Measurements from ENCODE around the gene DIP2A.
"Not testable (repeated sequence)": the region's sequence is repeated elsewhere in the genome, so short reads cannot be mapped to it uniquely, and the experiment has no call there.

DIP2A gene

DNA sequence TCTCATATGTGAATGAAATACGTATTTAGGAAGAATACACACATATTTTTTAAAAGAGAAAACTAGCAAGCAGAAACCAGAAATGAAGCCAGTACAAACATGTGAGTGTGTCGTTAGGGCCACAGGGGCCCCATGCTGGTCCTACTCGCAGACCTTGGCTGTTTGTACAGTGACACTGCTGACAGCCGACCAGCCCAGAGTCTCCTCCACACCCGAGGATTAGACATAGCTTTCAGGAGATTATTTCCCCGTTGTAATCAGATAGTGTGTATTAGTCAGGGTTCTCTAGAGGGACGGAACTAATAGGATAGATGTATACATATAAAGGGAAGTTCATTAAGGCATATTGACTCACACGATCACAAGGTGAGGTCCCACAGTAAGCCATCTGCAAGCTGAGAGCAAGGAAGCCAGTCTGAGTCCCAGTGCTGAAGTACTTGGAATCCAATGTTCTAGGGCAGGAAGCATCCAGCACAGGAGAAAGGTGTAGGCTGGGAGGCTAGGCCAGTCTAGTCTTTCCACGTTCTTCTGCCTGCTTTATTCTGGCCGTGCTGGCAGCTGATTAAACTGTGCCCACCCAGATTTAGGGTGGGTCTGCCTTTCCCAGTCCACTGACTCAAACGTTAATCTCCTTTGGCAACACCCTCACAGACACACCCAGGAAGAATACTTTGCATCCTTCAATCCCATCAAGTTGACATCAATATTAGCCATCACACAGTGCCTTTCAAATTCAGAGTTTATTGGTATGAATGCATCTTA is 51.2 kb downstream of the DIP2A start:
- peaks cover 64% of the 10 kb centered on the region for H3K36me3 Mint-ChIP-seq (ENCODE audit: insufficient read depth)

DNA sequence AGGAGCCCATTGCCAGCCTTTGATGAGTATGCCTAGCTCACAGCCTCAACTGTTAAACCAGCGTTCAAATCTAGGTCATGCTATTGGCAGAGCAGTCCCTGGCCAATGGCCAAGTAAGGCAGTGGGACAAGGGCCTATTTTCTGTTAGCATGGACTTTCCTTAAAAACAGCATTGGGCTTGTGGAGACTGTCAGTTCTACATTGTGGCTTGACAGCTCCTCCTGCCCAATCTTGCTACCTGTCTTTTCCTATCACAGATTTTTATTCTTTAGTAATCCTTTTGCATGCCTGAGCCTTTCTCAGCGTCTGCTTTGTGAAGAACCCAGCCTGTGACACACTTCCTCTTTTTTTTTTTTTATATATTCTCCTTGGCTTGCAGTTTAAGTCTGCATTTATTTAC is 56.4 kb downstream of the DIP2A start:
- Mint-ChIP-seq H3K36me3 (ENCODE audit: insufficient read depth) (peaks cover 70% of the 10 kb centered on the region), H3K9me3 (no peaks in the 10 kb centered on the region), H3K4me3 (peak overlapping the region in 1 of 2 donors; percentile 59), H3K4me1 (ENCODE audit: low read depth in 2 of 2) (peaks cover 17 to 22% of the 10 kb centered on the region in 2 donors), H3K27me3 (no peaks in the 10 kb centered on the region), H3K27ac (peak overlapping the region in 1 of 2 donors; percentile 89)
- DNase-seq (peak in 2 of 3 experiments; percentile 58 to 61), ATAC-seq (replicated peaks) (peak; percentile 90)

More for the DNA sequence above, 51.2 kb downstream of the DIP2A start:
- peaks cover 0 to 1% of the 10 kb centered on the region in 2 donors for H3K4me1 Mint-ChIP-seq (ENCODE audit: low read depth in 2 of 2)
- H3K9me3 Mint-ChIP-seq = no peaks in the 10 kb centered on the region
- H3K27me3 Mint-ChIP-seq = no peaks in the 10 kb centered on the region
- peak overlapping the region in 1 of 2 donors; percentile 17 for H3K27ac Mint-ChIP-seq
- ATAC-seq (replicated peaks) = no peak
- H3K4me3 Mint-ChIP-seq = no peak overlapping the region
- DNase-seq = no peak

DNA sequence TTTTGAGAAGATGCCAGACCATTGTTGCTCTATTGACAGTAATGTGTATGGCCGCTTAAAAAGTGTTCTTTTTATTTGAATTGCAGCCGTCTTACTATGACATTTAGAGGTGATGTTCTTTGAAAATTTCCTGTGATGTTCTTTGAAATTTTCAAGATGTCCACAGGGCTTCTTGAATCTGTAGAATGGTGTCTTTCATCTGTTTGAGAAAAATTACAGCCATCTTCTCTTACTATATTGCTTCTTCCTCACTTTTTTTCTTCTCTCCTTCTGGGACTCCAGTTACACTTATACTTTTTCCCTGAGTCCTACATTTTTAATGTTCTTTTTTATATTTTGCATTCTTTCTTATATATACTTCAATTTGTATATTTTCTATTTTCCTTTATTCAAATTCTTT is 57.4 kb downstream of the DIP2A start:
- ATAC-seq (replicated peaks) = no peak
- peaks cover 66% of the 10 kb centered on the region for H3K36me3 Mint-ChIP-seq (ENCODE audit: insufficient read depth)

DNA sequence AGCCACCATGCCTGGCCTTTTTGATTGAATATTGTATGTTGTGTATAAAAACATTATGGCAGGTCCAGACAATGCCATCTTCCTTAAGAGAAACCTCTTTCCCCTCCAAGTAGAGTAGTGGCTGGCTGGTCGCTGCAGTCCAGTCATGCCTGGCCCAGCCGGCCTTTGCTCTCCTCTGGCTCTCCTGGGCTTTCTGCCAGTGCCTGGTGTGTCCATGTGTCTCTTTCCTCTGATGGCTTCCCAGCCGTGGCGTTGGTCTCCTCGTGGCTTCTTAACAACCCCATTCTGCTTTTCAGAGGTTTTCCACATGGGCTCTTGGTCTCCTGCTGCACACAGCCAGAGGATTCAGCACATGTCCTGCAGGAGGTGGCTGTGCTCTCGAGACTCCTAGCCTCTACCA is 58.7 kb downstream of the DIP2A start:
- ATAC-seq (replicated peaks) = no peak
- Mint-ChIP-seq H3K36me3 (ENCODE audit: insufficient read depth) (peaks cover 72% of the 10 kb centered on the region), H3K27me3 (no peaks in the 10 kb centered on the region), H3K9me3 (no peaks in the 10 kb centered on the region), H3K27ac (peak overlapping the region in 1 of 2 donors; percentile 68), H3K4me3 (peak overlapping the region in 1 of 2 donors; percentile 41), H3K4me1 (ENCODE audit: low read depth in 2 of 2) (peaks cover 17 to 22% of the 10 kb centered on the region in 2 donors)
- DNase-seq = no peak

More for the DNA sequence above, 57.4 kb downstream of the DIP2A start:
- Mint-ChIP-seq H3K27ac (peak overlapping the region; percentile 20 to 89), H3K4me1 (ENCODE audit: low read depth in 2 of 2) (peaks cover 17 to 22% of the 10 kb centered on the region in 2 donors), H3K9me3 (no peaks in the 10 kb centered on the region), H3K4me3 (peak overlapping the region in 1 of 2 donors; percentile 59), H3K27me3 (no peaks in the 10 kb centered on the region)
- no peak for DNase-seq

DNA sequence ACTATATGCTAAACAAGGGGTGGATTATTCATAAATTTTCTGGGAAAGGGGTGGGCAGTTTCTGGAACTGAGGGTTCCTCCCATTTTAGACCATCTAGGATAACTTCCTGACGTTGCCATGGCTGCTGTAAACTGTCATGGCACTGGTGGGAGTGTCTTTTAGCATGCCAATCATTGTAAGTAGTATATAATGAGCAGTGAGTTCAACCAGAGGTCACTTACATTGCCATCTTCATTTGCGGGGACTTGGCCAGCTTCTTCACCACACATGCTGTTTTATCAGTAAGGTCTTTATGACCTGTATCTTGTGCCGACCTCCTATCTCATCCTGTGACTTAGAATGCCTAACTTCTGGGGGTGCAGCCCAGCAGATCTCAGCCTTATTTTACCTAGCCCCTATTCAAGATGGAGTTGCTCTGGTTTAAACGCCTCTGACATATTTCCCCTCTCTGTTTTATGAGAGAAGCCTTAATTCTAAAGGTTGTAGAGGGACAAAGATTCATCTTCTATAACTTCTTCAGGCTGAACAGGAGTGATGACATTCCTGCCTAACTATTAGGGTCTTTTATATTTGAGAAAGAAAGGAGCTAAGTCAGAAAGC is 60.4 kb downstream of the DIP2A start:
- DNase-seq (no peak), ATAC-seq (replicated peaks) (no peak)
- Mint-ChIP-seq H3K9me3 (no peaks in the 10 kb centered on the region), H3K4me1 (ENCODE audit: low read depth in 2 of 2) (peaks cover 17 to 22% of the 10 kb centered on the region in 2 donors), H3K27ac (peak overlapping the region in 1 of 2 donors; percentile 31), H3K27me3 (no peaks in the 10 kb centered on the region), H3K36me3 (ENCODE audit: insufficient read depth) (peaks cover 57% of the 10 kb centered on the region), H3K4me3 (no peak overlapping the region)

DNA sequence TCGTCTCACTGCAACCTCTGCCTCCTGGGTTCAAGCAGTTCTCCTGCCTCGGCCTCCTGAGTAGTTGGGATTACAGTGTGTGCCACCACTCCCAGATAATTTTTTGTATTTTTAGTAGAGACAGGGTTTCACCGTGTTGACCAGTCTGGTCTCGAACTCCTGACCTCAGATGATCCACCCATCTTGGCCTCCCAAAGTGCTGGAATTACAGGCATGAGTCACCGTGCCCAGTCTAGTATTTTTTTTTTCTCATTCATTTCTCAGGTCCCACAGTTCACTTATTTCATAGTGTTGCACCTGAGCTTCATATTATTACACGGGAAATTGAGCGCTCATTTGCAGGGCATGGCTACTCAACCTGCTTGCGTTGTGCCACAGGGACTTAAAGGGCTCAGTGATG is 68.7 kb downstream of the DIP2A start:
- peaks cover 37% of the 10 kb centered on the region for H3K36me3 Mint-ChIP-seq (ENCODE audit: insufficient read depth)
- H3K27me3 Mint-ChIP-seq; H3K9me3 Mint-ChIP-seq; ATAC-seq (replicated peaks); H3K4me3 Mint-ChIP-seq; DNase-seq: not testable (repeated sequence)
- peak overlapping the region in 1 of 2 donors; percentile 26 for H3K27ac Mint-ChIP-seq
- peaks cover 4 to 14% of the 10 kb centered on the region in 2 donors for H3K4me1 Mint-ChIP-seq (ENCODE audit: low read depth in 2 of 2)

DNA sequence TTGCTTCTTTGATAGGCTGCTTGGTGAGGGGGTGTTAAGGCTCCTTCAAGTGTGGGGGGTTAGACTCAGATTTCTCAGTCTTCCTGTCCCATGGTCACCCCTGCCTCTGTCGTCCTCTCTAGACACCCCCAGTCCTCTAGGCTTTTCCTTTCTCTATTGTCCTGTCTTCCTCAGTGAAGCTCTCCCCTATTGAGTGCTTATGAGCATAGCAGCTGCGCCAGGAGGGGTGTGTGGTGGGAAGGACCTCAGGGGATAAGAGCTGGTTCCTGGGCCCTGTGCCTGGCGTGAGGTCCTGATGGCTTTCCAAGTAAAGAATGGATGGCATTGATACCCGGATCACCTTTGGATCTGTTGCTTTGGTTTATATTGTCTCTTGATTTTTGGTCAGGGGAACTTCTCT is 69.1 kb downstream of the DIP2A start:
- no peaks in the 10 kb centered on the region for H3K9me3 Mint-ChIP-seq
- no peak overlapping the region for H3K4me3 Mint-ChIP-seq
- DNase-seq (no peak), ATAC-seq (replicated peaks) (no peak)
- peaks cover 37% of the 10 kb centered on the region for H3K36me3 Mint-ChIP-seq (ENCODE audit: insufficient read depth)
- peak overlapping the region in 1 of 2 donors; percentile 26 for H3K27ac Mint-ChIP-seq
- no peaks in the 10 kb centered on the region for H3K27me3 Mint-ChIP-seq
- peaks cover 4 to 14% of the 10 kb centered on the region in 2 donors for H3K4me1 Mint-ChIP-seq (ENCODE audit: low read depth in 2 of 2)

DNA sequence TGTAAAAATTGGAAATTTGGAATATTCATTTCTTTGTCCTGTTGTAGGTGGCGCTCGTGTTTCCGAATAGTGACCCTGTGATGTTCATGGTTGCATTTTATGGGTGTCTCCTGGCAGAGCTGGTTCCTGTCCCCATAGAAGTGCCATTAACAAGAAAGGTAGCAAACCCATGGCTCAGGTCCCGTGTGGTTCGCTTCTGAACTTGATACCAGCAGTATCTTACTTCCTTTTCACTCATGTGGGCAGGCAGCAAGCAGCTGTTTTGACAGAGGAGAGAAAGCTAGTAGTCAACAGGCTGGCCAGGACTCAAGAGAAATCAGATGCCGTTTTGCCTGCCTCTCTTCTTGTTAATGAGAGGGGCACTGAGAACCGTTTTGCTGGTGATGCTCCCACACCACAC is 73.4 kb downstream of the DIP2A start:
- Mint-ChIP-seq H3K9me3 (no peaks in the 10 kb centered on the region), H3K4me1 (ENCODE audit: low read depth in 2 of 2) (peaks cover 0 to 23% of the 10 kb centered on the region in 2 donors), H3K36me3 (ENCODE audit: insufficient read depth) (peaks cover 51% of the 10 kb centered on the region), H3K27ac (peak overlapping the region in 1 of 2 donors; percentile 70), H3K27me3 (no peaks in the 10 kb centered on the region), H3K4me3 (no peak overlapping the region)
- DNase-seq (no peak), ATAC-seq (replicated peaks) (peak; percentile 92)

GRCh38 chr21:46537026-46537425 is 78.3 kb downstream of the DIP2A start:
- peak overlapping the region; percentile 86 to 91 for H3K27ac Mint-ChIP-seq
- H3K4me3 Mint-ChIP-seq = peak overlapping the region in 1 of 2 donors; percentile 29
- H3K9me3 Mint-ChIP-seq = no peaks in the 10 kb centered on the region
- DNase-seq (no peak), ATAC-seq (replicated peaks) (no peak)
- H3K27me3 Mint-ChIP-seq = no peaks in the 10 kb centered on the region
- H3K4me1 Mint-ChIP-seq (ENCODE audit: low read depth in 2 of 2) = peaks cover 0 to 47% of the 10 kb centered on the region in 2 donors
- peaks cover 62% of the 10 kb centered on the region for H3K36me3 Mint-ChIP-seq (ENCODE audit: insufficient read depth)

GRCh38 chr21:46538262-46538661 is 79.6 kb downstream of the DIP2A start:
- H3K4me3 Mint-ChIP-seq = peak overlapping the region in 1 of 2 donors; percentile 29
- peak overlapping the region; percentile 86 to 91 for H3K27ac Mint-ChIP-seq
- no peak for ATAC-seq (replicated peaks)
- DNase-seq = no peak
- no peaks in the 10 kb centered on the region for H3K9me3 Mint-ChIP-seq
- H3K36me3 Mint-ChIP-seq (ENCODE audit: insufficient read depth) = peaks cover 58% of the 10 kb centered on the region
- peaks cover 0 to 46% of the 10 kb centered on the region in 2 donors for H3K4me1 Mint-ChIP-seq (ENCODE audit: low read depth in 2 of 2)
- H3K27me3 Mint-ChIP-seq = no peaks in the 10 kb centered on the region

DNA sequence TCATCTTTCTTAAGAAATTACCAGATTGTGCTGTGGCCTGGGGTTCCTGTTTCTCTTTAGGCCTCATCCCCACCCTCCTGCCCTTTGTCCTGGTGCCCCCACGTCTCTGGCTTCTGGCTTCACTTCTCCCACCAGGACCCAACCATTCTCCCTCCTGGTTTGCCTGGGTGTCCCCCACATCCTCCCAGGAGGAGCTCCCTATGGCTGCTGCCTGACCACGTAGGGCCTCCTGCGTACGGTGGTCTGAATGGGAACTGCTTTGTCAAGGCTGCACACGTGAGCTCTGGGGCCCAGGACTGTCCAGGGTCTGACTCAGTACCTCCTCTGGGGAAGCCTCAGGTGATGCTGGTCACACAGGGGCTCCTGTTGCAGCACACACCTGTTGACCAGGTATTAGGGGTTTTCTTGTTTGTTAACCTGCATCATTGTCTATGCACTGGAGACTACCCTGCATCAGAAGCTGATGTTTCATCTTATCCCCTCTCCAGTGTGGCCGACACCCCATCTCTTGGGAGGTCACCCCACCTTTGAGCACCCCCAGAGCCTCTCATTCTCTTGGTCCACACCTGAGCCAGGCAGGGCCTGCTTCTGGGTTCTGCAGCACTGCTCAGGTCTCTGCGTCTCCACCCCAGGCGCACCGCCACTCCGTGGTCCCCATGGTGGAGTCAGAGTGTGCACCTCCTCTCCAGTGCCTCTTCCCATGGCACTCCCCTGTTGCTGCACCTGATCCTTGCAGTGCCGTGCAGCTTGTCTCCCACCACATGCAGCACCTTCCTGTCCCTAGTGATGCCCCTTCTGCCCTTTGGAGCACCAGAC is 80.4 kb downstream of the DIP2A start:
- H3K4me1 Mint-ChIP-seq (ENCODE audit: low read depth in 2 of 2) = peaks cover 0 to 54% of the 10 kb centered on the region in 2 donors
- peak overlapping the region in 1 of 2 donors; percentile 41 for H3K27ac Mint-ChIP-seq
- no peaks in the 10 kb centered on the region for H3K9me3 Mint-ChIP-seq
- H3K36me3 Mint-ChIP-seq (ENCODE audit: insufficient read depth) = peaks cover 53% of the 10 kb centered on the region
- H3K27me3 Mint-ChIP-seq = no peaks in the 10 kb centered on the region
- ATAC-seq (replicated peaks) (no peak), DNase-seq (no peak)
- H3K4me3 Mint-ChIP-seq = peak overlapping the region in 1 of 2 donors; percentile 45

DNA sequence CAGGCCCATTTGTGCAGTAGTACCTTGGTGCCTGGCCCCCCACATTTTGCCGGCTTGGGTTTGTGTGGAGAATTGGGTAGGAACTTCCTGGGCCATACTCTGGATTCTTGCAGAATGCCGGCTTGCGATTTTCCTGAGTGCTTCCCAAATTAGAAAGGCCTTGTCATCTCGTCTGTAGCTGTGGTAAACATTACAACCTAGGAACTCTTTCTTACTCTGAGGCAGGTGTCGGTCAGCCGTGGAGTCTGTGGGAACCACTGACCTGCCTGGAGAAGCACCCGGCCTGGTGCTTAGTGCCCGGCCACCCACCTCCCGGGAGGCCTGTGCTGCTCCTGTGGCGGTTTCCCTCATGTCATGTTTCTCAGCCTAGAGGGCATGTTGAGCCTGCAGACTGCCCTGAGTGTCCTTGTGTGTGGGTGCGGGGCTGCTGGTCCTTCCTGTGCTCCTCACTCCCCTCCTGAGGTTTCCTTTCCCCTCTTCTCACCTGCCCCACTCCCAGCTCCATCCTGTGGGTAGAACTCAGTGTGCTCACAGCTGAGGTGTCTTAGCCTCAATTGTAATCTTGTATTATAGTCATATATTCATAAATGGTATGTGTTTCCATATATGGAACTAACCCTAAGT is 81.5 kb downstream of the DIP2A start:
- ATAC-seq (replicated peaks) (peak; percentile 88), DNase-seq (peak in 2 of 3 experiments; percentile 31 to 42)
- Mint-ChIP-seq H3K9me3 (no peaks in the 10 kb centered on the region), H3K27me3 (no peaks in the 10 kb centered on the region), H3K27ac (peak overlapping the region in 1 of 2 donors; percentile 62), H3K36me3 (ENCODE audit: insufficient read depth) (peaks cover 51% of the 10 kb centered on the region), H3K4me1 (ENCODE audit: low read depth in 2 of 2) (peaks cover 0 to 60% of the 10 kb centered on the region in 2 donors), H3K4me3 (peak overlapping the region in 1 of 2 donors; percentile 45)

Measured in effector memory CD8-positive, alpha-beta T cell (primary cell).